Measurements from ENCODE around the gene ADA.
A peak's percentile ranks its signal among the peaks of the same experiment; 100 is the strongest.

DNA sequence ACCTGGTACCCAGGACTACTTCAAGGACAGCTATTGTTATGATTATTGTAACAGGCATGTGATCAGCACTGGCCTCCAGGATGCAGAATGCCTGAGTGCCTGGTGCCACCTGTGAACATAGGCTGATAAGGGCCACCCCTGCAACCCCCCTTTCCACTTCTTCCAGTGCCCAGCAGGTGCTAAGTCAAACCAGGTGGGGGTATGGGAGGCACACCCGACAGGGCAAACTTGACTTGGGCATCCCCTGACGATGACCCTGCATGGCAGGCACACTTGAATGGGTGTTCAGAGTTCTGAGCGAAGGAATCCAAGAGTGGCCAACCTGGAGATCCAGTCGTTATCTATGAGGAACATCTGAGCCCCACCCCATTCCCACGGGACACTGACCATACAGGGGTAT is 3.4 kb downstream of the ADA start:
- TF ChIP-seq, protein P1, sequence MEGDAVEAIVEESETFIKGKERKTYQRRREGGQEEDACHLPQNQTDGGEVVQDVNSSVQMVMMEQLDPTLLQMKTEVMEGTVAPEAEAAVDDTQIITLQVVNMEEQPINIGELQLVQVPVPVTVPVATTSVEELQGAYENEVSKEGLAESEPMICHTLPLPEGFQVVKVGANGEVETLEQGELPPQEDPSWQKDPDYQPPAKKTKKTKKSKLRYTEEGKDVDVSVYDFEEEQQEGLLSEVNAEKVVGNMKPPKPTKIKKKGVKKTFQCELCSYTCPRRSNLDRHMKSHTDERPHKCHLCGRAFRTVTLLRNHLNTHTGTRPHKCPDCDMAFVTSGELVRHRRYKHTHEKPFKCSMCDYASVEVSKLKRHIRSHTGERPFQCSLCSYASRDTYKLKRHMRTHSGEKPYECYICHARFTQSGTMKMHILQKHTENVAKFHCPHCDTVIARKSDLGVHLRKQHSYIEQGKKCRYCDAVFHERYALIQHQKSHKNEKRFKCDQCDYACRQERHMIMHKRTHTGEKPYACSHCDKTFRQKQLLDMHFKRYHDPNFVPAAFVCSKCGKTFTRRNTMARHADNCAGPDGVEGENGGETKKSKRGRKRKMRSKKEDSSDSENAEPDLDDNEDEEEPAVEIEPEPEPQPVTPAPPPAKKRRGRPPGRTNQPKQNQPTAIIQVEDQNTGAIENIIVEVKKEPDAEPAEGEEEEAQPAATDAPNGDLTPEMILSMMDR (IDR thresholded peaks at IDR 0.05; ENCODE audit: borderline replicate concordance, extremely low read depth, low read length, poor library complexity, severe bottlenecking): peak; percentile 20
- TF ChIP-seq EZH2 (IDR thresholded peaks at IDR 0.05; ENCODE audit: borderline replicate concordance, low read depth, low read length, severe bottlenecking): no peak
